HG03095 (cell line): ENCODE data around the gene MLXIPL.
"Not testable (repeated sequence)": the region's sequence is repeated elsewhere in the genome, so short reads cannot be mapped to it uniquely, and the experiment has no call there.

Experiments
- ATAC-seq: cut with Tn5 transposase; IDR thresholded peaks from one replicate; pipeline ENCODE4 v1.9.1; 2021; ENCODE audit warnings: moderate library complexity; ENCODE audit not compliant: unreplicated experiment

Gene MLXIPL

GRCh38 chr7:73555411-73555982 lies 68.8 kb downstream of the MLXIPL start:
- ATAC-seq = no peak

- not testable (repeated sequence) for ATAC-seq
These were observed 74.2 kb downstream of the MLXIPL start for GRCh38 chr7:73550093-73550492.

GRCh38 chr7:73549176-73549575 lies 75.1 kb downstream of the MLXIPL start:
- ATAC-seq = no peak

GRCh38 chr7:73547841-73548240 lies 76.5 kb downstream of the MLXIPL start:
- no peak for ATAC-seq

GRCh38 chr7:73544678-73545077 lies 79.6 kb downstream of the MLXIPL start:
- ATAC-seq = no peak
